ENCODE data around the gene ADRM1. TPM values are rescaled to one million over a fixed set of nuclear protein-coding genes. Genes with fewer than 3 reads are reported as not detected.

Gene ADRM1
- total RNA-seq, 1 donor from 2014 or later = 73.4 TPM

GRCh38 chr20:62345681-62346370, 43.0 kb downstream of the ADRM1 start:
- no peaks in the 10 kb centered on the region for H3K9me3 ChIP-seq
- peaks cover 3% of the 10 kb centered on the region for H3K4me1 ChIP-seq
- H3K27me3 ChIP-seq = no peaks in the 10 kb centered on the region
- ATAC-seq (no peak), DNase-seq (no peak)
- intact Hi-C loops (cut with DNase I) = no loop called here
- no peak overlapping the region for H3K27ac ChIP-seq
- no peak overlapping the region for H3K4me3 ChIP-seq
- TF ChIP-seq, protein P1, sequence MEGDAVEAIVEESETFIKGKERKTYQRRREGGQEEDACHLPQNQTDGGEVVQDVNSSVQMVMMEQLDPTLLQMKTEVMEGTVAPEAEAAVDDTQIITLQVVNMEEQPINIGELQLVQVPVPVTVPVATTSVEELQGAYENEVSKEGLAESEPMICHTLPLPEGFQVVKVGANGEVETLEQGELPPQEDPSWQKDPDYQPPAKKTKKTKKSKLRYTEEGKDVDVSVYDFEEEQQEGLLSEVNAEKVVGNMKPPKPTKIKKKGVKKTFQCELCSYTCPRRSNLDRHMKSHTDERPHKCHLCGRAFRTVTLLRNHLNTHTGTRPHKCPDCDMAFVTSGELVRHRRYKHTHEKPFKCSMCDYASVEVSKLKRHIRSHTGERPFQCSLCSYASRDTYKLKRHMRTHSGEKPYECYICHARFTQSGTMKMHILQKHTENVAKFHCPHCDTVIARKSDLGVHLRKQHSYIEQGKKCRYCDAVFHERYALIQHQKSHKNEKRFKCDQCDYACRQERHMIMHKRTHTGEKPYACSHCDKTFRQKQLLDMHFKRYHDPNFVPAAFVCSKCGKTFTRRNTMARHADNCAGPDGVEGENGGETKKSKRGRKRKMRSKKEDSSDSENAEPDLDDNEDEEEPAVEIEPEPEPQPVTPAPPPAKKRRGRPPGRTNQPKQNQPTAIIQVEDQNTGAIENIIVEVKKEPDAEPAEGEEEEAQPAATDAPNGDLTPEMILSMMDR (IDR thresholded peaks at IDR 0.05) = no peak
- peaks cover 30% of the 10 kb centered on the region for H3K36me3 ChIP-seq

- TF ChIP-seq, protein P1 (IDR thresholded peaks at IDR 0.05) = no peak
- Histone ChIP-seq H3K27ac (no peak overlapping the region), H3K9me3 (no peaks in the 10 kb centered on the region), H3K4me1 (peaks cover 3% of the 10 kb centered on the region), H3K36me3 (peaks cover 32% of the 10 kb centered on the region), H3K27me3 (no peaks in the 10 kb centered on the region), H3K4me3 (no peak overlapping the region)
- no peak for DNase-seq
- no peak for ATAC-seq
- intact Hi-C loops (cut with DNase I) = no loop called here
Observed at GRCh38 chr20:62346398-62347150, 43.8 kb downstream of the ADRM1 start.

GRCh38 chr20:62347151-62347404, 44.3 kb downstream of the ADRM1 start:
- ATAC-seq (no peak), DNase-seq (no peak)
- Histone ChIP-seq H3K4me3 (no peak overlapping the region), H3K27me3 (no peaks in the 10 kb centered on the region), H3K9me3 (no peaks in the 10 kb centered on the region), H3K36me3 (peaks cover 35% of the 10 kb centered on the region), H3K27ac (no peak overlapping the region), H3K4me1 (peaks cover 3% of the 10 kb centered on the region)
- TF ChIP-seq, protein P1 (IDR thresholded peaks at IDR 0.05) = no peak
- intact Hi-C loops (cut with DNase I) = no loop called here

DNA sequence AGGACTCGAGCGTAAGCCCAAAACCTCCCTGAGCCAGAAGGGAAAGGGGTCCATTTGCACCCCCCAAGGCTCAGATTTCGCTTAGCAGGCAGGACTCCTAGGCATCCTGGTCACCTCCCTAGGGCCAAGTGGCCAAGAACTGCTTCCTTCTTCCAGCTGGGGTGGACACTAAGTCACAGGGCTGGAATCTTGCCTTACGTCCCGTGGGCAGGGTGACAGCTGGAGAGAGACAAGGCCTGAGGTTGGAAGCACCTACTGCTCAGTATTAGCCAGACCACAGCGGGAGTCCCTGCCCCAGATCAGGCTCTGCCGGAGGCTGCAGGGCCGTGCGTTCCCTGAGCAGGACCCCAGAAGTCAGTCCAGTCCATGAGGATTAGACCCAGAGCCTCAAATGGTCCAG, 44.6 kb downstream of the ADRM1 start:
- ATAC-seq (no peak), DNase-seq (no peak)
- Histone ChIP-seq H3K27ac (no peak overlapping the region), H3K9me3 (no peaks in the 10 kb centered on the region), H3K4me3 (no peak overlapping the region), H3K36me3 (peaks cover 35% of the 10 kb centered on the region), H3K27me3 (no peaks in the 10 kb centered on the region), H3K4me1 (peaks cover 4% of the 10 kb centered on the region)
- intact Hi-C loops (cut with DNase I) = no loop called here
- TF ChIP-seq, protein P1 (IDR thresholded peaks at IDR 0.05) = no peak

- Histone ChIP-seq H3K27me3 (no peaks in the 10 kb centered on the region), H3K36me3 (peaks cover 26% of the 10 kb centered on the region), H3K4me3 (no peak overlapping the region), H3K9me3 (no peaks in the 10 kb centered on the region), H3K4me1 (peaks cover 12% of the 10 kb centered on the region), H3K27ac (no peak overlapping the region)
- no peak for ATAC-seq
- DNase-seq = no peak
- TF ChIP-seq, protein P1 (IDR thresholded peaks at IDR 0.05) = no peak
- intact Hi-C loops (cut with DNase I) = no loop called here
Observed at GRCh38 chr20:62348604-62349003, 45.8 kb downstream of the ADRM1 start.

Measured in upper lobe of right lung (tissue), 1 donor.